Subcutaneous abdominal adipose tissue (tissue), 5 donors: ENCODE measurements around the gene FRS2.

ENCODE experiments used
- H3K27ac ChIP-seq: one replicate; pipeline ENCODE4 v1.7.0; 2013; ENCODE audit warnings: low read depth, mild to moderate bottlenecking, inconsistent platforms, low read length, moderate library complexity
- H3K27me3 ChIP-seq, 5 donors: one replicate each; pipeline ENCODE4 v1.7.0; 2013; ENCODE audit warnings: low read length in 5 of 5, inconsistent platforms in 1 of 5; ENCODE audit not compliant: control insufficient read depth in 5 of 5, insufficient read depth in 4 of 5
- H3K36me3 ChIP-seq, 5 donors: one replicate each; pipeline ENCODE4 v1.7.0; 2013; ENCODE audit warnings: low read length in 5 of 5; ENCODE audit not compliant: control insufficient read depth in 5 of 5, insufficient read depth in 5 of 5
- H3K4me1 ChIP-seq, 5 donors: one replicate each; pipeline ENCODE4 v1.7.0; 2013; ENCODE audit warnings: low read length in 5 of 5, mild to moderate bottlenecking in 3 of 5, moderate library complexity in 1 of 5; ENCODE audit not compliant: control insufficient read depth in 5 of 5, insufficient read depth in 5 of 5
- H3K4me3 ChIP-seq, 5 donors: one replicate each; pipeline ENCODE4 v1.7.0; 2013; ENCODE audit warnings: low read length in 5 of 5, low read depth in 1 of 5
- H3K9ac ChIP-seq, 5 donors: one replicate each; pipeline ENCODE4 v1.7.0; 2013; ENCODE audit warnings: low read length in 5 of 5, mild to moderate bottlenecking in 4 of 5, moderate library complexity in 3 of 5
- H3K9me3 ChIP-seq, 5 donors: one replicate each; pipeline ENCODE4 v1.7.0; 2013; ENCODE audit warnings: low read length in 5 of 5; ENCODE audit not compliant: control insufficient read depth in 5 of 5
- donor health status: healthy.
- donor health status: healthy.
- donor health status: healthy.
- donor health status: healthy.
- donor health status: healthy.

The FRS2 gene

GRCh38 chr12:69523433-69524330 lies 53.5 kb downstream of the FRS2 start:
- Histone ChIP-seq H3K9me3 (peaks cover 0 to 6% (median 5%) of the 10 kb centered on the region in 5 donors), H3K4me3 (no peak overlapping the region), H3K36me3 (no peaks in the 10 kb centered on the region), H3K27ac (no peak overlapping the region), H3K9ac (no peak overlapping the region), H3K27me3 (no peaks in the 10 kb centered on the region), H3K4me1 (peaks cover 0 to 6% (median 0%) of the 10 kb centered on the region in 5 donors)

- Histone ChIP-seq H3K4me1 (peaks cover 0 to 6% (median 0%) of the 10 kb centered on the region in 5 donors), H3K9me3 (peaks cover 0 to 6% (median 5%) of the 10 kb centered on the region in 5 donors), H3K9ac (no peak overlapping the region), H3K27ac (no peak overlapping the region), H3K36me3 (no peaks in the 10 kb centered on the region), H3K4me3 (no peak overlapping the region), H3K27me3 (no peaks in the 10 kb centered on the region)
Measured at GRCh38 chr12:69524331-69524630, 54.1 kb downstream of the FRS2 start.

- H3K4me3 ChIP-seq, result no peak overlapping the region
- no peaks in the 10 kb centered on the region for H3K36me3 ChIP-seq
Measured at GRCh38 chr12:69524755-69525469, 54.7 kb downstream of the FRS2 start.

GRCh38 chr12:69527506-69528272 lies 57.5 kb downstream of the FRS2 start:
- no peak overlapping the region for H3K27ac ChIP-seq
- no peak overlapping the region for H3K9ac ChIP-seq
- peaks cover 0 to 5% (median 3%) of the 10 kb centered on the region in 5 donors for H3K36me3 ChIP-seq
- no peaks in the 10 kb centered on the region for H3K27me3 ChIP-seq
- peaks cover 0 to 6% (median 0%) of the 10 kb centered on the region in 5 donors for H3K4me1 ChIP-seq
- no peak overlapping the region for H3K4me3 ChIP-seq
- peaks cover 0 to 6% (median 2%) of the 10 kb centered on the region in 5 donors for H3K9me3 ChIP-seq

More at GRCh38 chr12:69524755-69525469, 54.7 kb downstream of the FRS2 start:
- H3K9me3 ChIP-seq, result peaks cover 0 to 6% (median 5%) of the 10 kb centered on the region in 5 donors
- no peaks in the 10 kb centered on the region for H3K27me3 ChIP-seq
- H3K4me1 ChIP-seq, result peaks cover 0 to 6% (median 0%) of the 10 kb centered on the region in 5 donors
- H3K9ac ChIP-seq, result no peak overlapping the region
- no peak overlapping the region for H3K27ac ChIP-seq

- Histone ChIP-seq H3K9me3 (peaks cover 0 to 1% (median 0%) of the 10 kb centered on the region in 5 donors), H3K9ac (no peak overlapping the region), H3K27ac (no peak overlapping the region), H3K4me1 (peaks cover 0 to 8% (median 3%) of the 10 kb centered on the region in 5 donors), H3K27me3 (no peaks in the 10 kb centered on the region), H3K36me3 (peaks cover 0 to 5% (median 3%) of the 10 kb centered on the region in 5 donors), H3K4me3 (no peak overlapping the region)
Measured at GRCh38 chr12:69529021-69529420, 58.8 kb downstream of the FRS2 start.

- peak overlapping the region; percentile 31 for H3K27ac ChIP-seq
- no peak overlapping the region for H3K4me3 ChIP-seq
- peaks cover 0 to 6% (median 3%) of the 10 kb centered on the region in 5 donors for H3K36me3 ChIP-seq
- H3K4me1 ChIP-seq, result peaks cover 2 to 14% (median 9%) of the 10 kb centered on the region in 5 donors
- no peak overlapping the region for H3K9ac ChIP-seq
- no peaks in the 10 kb centered on the region for H3K9me3 ChIP-seq
- H3K27me3 ChIP-seq, result no peaks in the 10 kb centered on the region
Measured at GRCh38 chr12:69533844-69534243, 63.7 kb downstream of the FRS2 start.

- Histone ChIP-seq H3K4me3 (no peak overlapping the region), H3K9me3 (no peaks in the 10 kb centered on the region), H3K27me3 (no peaks in the 10 kb centered on the region), H3K9ac (no peak overlapping the region), H3K36me3 (peaks cover 0 to 6% (median 3%) of the 10 kb centered on the region in 5 donors), H3K27ac (peak overlapping the region; percentile 31), H3K4me1 (peaks cover 2 to 14% (median 9%) of the 10 kb centered on the region in 5 donors)
Measured at GRCh38 chr12:69534389-69534822, 64.2 kb downstream of the FRS2 start.

GRCh38 chr12:69540987-69541386 lies 70.8 kb downstream of the FRS2 start:
- no peaks in the 10 kb centered on the region for H3K4me1 ChIP-seq
- no peak overlapping the region for H3K27ac ChIP-seq
- peaks cover 0 to 5% (median 2%) of the 10 kb centered on the region in 5 donors for H3K36me3 ChIP-seq
- H3K9ac ChIP-seq, result no peak overlapping the region
- no peak overlapping the region for H3K4me3 ChIP-seq
- H3K9me3 ChIP-seq, result peaks cover 0 to 5% (median 2%) of the 10 kb centered on the region in 5 donors
- no peaks in the 10 kb centered on the region for H3K27me3 ChIP-seq

- no peak overlapping the region for H3K27ac ChIP-seq
- H3K4me1 ChIP-seq, result no peaks in the 10 kb centered on the region
- no peaks in the 10 kb centered on the region for H3K27me3 ChIP-seq
- no peak overlapping the region for H3K9ac ChIP-seq
- no peak overlapping the region for H3K4me3 ChIP-seq
- H3K36me3 ChIP-seq, result peaks cover 0 to 5% (median 0%) of the 10 kb centered on the region in 5 donors
- H3K9me3 ChIP-seq, result peaks cover 0 to 5% (median 2%) of the 10 kb centered on the region in 5 donors
Measured at GRCh38 chr12:69544087-69544486, 73.9 kb downstream of the FRS2 start.
